GM19099 (cell line): ENCODE measurements around the gene DAB1.

Experiments used
- POLR2A ChIP-seq: IDR thresholded peaks from 3 replicates; pipeline ENCODE4 v1.6.1; 2011; ENCODE audit warnings: low read depth; ENCODE audit not compliant: insufficient read length; ENCODE audit errors: extremely low read depth

The DAB1 gene

GRCh38 chr1:56952501-56952900, 471.4 kb downstream of the DAB1 start:
- TF ChIP-seq POLR2A = no peak

- no peak for TF ChIP-seq POLR2A
Observed at GRCh38 chr1:56948403-56949023, 475.3 kb downstream of the DAB1 start.
